ENCODE data around the gene SMG7.

DNA sequence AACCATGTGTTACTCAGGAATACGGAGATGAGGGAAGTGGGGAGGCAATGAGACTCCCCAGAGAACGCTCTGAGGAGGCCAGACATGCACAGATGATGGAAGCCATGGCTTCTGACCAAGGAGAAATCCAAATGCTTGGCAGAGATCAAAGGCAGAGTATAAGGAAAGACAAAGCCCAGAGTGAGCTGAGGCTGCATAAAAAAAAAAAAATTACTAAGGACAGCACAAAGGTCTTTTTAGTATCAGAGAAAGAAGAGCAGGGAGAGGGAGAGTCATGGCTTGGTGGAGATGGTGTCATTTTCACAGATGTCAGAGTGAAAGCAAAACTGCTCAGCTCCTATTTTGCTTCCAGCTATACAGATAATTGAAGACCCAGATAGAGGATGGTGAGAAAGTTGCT is 126.1 kb downstream of the SMG7 start:
- TF ChIP-seq TAF1 (IDR thresholded peaks at IDR 0.05; ENCODE audit: borderline replicate concordance, insufficient read depth, low read length), result no peak
- TF ChIP-seq POLR2AphosphoS5 (IDR thresholded peaks at IDR 0.05; ENCODE audit: low read depth, low read length), result no peak
- TF ChIP-seq, protein P1, sequence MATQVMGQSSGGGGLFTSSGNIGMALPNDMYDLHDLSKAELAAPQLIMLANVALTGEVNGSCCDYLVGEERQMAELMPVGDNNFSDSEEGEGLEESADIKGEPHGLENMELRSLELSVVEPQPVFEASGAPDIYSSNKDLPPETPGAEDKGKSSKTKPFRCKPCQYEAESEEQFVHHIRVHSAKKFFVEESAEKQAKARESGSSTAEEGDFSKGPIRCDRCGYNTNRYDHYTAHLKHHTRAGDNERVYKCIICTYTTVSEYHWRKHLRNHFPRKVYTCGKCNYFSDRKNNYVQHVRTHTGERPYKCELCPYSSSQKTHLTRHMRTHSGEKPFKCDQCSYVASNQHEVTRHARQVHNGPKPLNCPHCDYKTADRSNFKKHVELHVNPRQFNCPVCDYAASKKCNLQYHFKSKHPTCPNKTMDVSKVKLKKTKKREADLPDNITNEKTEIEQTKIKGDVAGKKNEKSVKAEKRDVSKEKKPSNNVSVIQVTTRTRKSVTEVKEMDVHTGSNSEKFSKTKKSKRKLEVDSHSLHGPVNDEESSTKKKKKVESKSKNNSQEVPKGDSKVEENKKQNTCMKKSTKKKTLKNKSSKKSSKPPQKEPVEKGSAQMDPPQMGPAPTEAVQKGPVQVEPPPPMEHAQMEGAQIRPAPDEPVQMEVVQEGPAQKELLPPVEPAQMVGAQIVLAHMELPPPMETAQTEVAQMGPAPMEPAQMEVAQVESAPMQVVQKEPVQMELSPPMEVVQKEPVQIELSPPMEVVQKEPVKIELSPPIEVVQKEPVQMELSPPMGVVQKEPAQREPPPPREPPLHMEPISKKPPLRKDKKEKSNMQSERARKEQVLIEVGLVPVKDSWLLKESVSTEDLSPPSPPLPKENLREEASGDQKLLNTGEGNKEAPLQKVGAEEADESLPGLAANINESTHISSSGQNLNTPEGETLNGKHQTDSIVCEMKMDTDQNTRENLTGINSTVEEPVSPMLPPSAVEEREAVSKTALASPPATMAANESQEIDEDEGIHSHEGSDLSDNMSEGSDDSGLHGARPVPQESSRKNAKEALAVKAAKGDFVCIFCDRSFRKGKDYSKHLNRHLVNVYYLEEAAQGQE (IDR thresholded peaks at IDR 0.05; ENCODE audit: insufficient read depth in 1 of 2, low read depth in 2 of 2, low read length in 2 of 2), result no peak
- no peak for TF ChIP-seq SIN3A (IDR thresholded peaks at IDR 0.05; ENCODE audit: borderline replicate concordance, insufficient read depth, low read length)
- no peak for TF ChIP-seq FOXP2 (optimal IDR thresholded peaks at IDR 0.05; ENCODE audit: borderline replicate concordance, extremely low read depth, extremely low read length, insufficient read depth)
